ENCODE measurements around the gene BCL11A.

GRCh38 chr2:60407398-60407797, 146.1 kb downstream of the BCL11A start:
- TF ChIP-seq POLR2A (IDR thresholded peaks at IDR 0.05), result no peak
- TF ChIP-seq CTCF (IDR thresholded peaks at IDR 0.05), result no peak
